DMS114 treated with DMSO at 0.1 percent for 48 hours (cell line): ENCODE results near the gene KIF18A.

Source experiments
- DNase-seq: peaks from one replicate; lab custom pipeline; 2025; ENCODE audit not compliant: unreplicated experiment; lab: John Stamatoyannopoulos, UW

Gene KIF18A

GRCh38 chr11:27971171-27971570 lies 136.8 kb downstream of the KIF18A start:
- no peak for DNase-seq
